H1 (cell line): ENCODE data around the gene LHFPL3. TPM values are rescaled to one million over a fixed set of nuclear protein-coding genes. Genes with fewer than 3 reads are reported as not detected.

ENCODE experiments used
- CTCF ChIA-PET: fragments of 300-600 bp; sonication (Branson Sonifier 250); formaldehyde crosslinking; loops from one replicate; lab custom pipeline; 2021; ENCODE audit not compliant: partially characterized antibody; lab: Charles Lee
- POLR2A ChIA-PET: fragments of 300-600 bp; sonication (Branson Sonifier 250); formaldehyde crosslinking; loops from one replicate; lab custom pipeline; 2021; ENCODE audit warnings: inconsistent platforms; ENCODE audit not compliant: partially characterized antibody; lab: Charles Lee
- DNase-seq, 2 experiments: peaks; one replicate each; pipeline versions ENCODE4 v3.0.0 to v3.0.0-alpha.2; 2010 to 2022; ENCODE audit warnings: low spot score in 2 of 2, low read depth in 1 of 2, mixed read lengths in 1 of 2
- FAIRE-seq: peaks from 2 replicates; lab custom pipeline; 2011; peaks lifted over from hg19 to GRCh38; lab: Jason Lieb, UNC
- H2AFZ ChIP-seq: 2 replicates; pipeline ENCODE4 v1.8.1; 2012; ENCODE audit warnings: low read length, inconsistent platforms
- H2AK5ac ChIP-seq: 2 replicates; pipeline ENCODE4 v1.6.1; 2013; ENCODE audit warnings: low read depth, low read length
- H2BK120ac ChIP-seq: replicated peaks from 2 replicates; pipeline ENCODE3; 2013; ENCODE audit warnings: low read depth, low read length, inconsistent platforms
- H2BK12ac ChIP-seq: 2 replicates; pipeline ENCODE4 v1.6.1; 2013; ENCODE audit warnings: low read depth, low read length
- H2BK15ac ChIP-seq: 2 replicates; pipeline ENCODE4 v1.6.1; 2013; ENCODE audit warnings: low read length
- H2BK20ac ChIP-seq: 2 replicates; pipeline ENCODE4 v1.6.1; 2013; ENCODE audit warnings: low read length
- H2BK5ac ChIP-seq: 2 replicates; pipeline ENCODE4 v1.6.1; 2013; ENCODE audit warnings: low read depth, low read length
- H3K14ac ChIP-seq: 2 replicates; pipeline ENCODE4 v1.6.1; 2013; ENCODE audit warnings: inconsistent platforms; ENCODE audit not compliant: insufficient read length
- H3K18ac ChIP-seq: 2 replicates; pipeline ENCODE4 v1.6.1; 2013; ENCODE audit warnings: low read length; ENCODE audit errors: extremely low read depth
- H3K23ac ChIP-seq: 2 replicates; pipeline ENCODE4 v1.6.1; 2013; ENCODE audit warnings: inconsistent platforms; ENCODE audit not compliant: insufficient read length
- H3K23me2 ChIP-seq: 2 replicates; pipeline ENCODE4 v1.6.1; 2013; ENCODE audit warnings: low read depth, low read length
- H3K27ac ChIP-seq: 2 replicates; pipeline ENCODE4 v1.6.1; 2011; ENCODE audit warnings: low read depth, low read length, inconsistent platforms
- H3K27me3 ChIP-seq, 4 experiments: replicated peaks in 1 of 4; 1 replicate in 1 of 4; 2 replicates in 3 of 4; pipeline versions ENCODE4 v1.6.1 to v1.8.1; 2011 to 2013; ENCODE audit warnings: low read length in 3 of 4, mild to moderate bottlenecking in 3 of 4, inconsistent platforms in 2 of 4, mixed read lengths in 2 of 4, moderate library complexity in 1 of 4; ENCODE audit not compliant: control insufficient read depth in 3 of 4, insufficient read depth in 3 of 4; ENCODE audit errors: extremely low read depth in 1 of 4
- H3K36me3 ChIP-seq, 4 experiments: 2 replicates each; pipeline versions ENCODE4 v1.6.1 to v1.8.1; 2011 to 2013; ENCODE audit warnings: mild to moderate bottlenecking in 4 of 4, low read length in 3 of 4, moderate library complexity in 2 of 4, control low read depth in 1 of 4, inconsistent platforms in 1 of 4; ENCODE audit not compliant: insufficient read depth in 4 of 4, control insufficient read depth in 2 of 4
- H3K4ac ChIP-seq: replicated peaks from 2 replicates; pipeline ENCODE3; 2013; ENCODE audit warnings: low read length, low read depth, mixed read lengths, inconsistent platforms; ENCODE audit not compliant: insufficient read length
- H3K4me1 ChIP-seq, 4 experiments: replicated peaks in 1 of 4; 1 replicate in 1 of 4; 2 replicates in 3 of 4; pipeline versions ENCODE4 v1.6.1 to v1.8.1; 2011 to 2013; ENCODE audit warnings: low read length in 3 of 4, inconsistent platforms in 2 of 4, mixed read lengths in 1 of 4; ENCODE audit not compliant: insufficient read depth in 4 of 4, control insufficient read depth in 3 of 4
- H3K4me2 ChIP-seq, 2 experiments: 2 replicates each; pipeline versions ENCODE4 v1.6.1 to v1.8.1; 2011 to 2013; ENCODE audit warnings: low read depth in 2 of 2, low read length in 2 of 2, control low read depth in 1 of 2, inconsistent platforms in 1 of 2, mild to moderate bottlenecking in 1 of 2; ENCODE audit not compliant: insufficient read depth in 1 of 2
- H3K4me3 ChIP-seq, 4 experiments: fragments of 200-600, 300-600 bp in 1 of 4; sonication (generic), shearing (Covaris generic), sonication (Bioruptor Twin) in 1 of 4; 2 replicates each; pipeline versions ENCODE4 v1.5.1 to v1.8.1; 2011 to 2016; ENCODE audit warnings: low read length in 4 of 4, low read depth in 3 of 4, control low read depth in 2 of 4, inconsistent platforms in 2 of 4, mild to moderate bottlenecking in 2 of 4, mixed read lengths in 1 of 4, moderate library complexity in 1 of 4; ENCODE audit not compliant: insufficient read depth in 2 of 4; ENCODE audit errors: extremely low read depth in 1 of 4
- H3K56ac ChIP-seq: replicated peaks from 2 replicates; pipeline ENCODE3; 2013; ENCODE audit warnings: low read depth, mild to moderate bottlenecking, mixed read lengths, low read length, inconsistent platforms; ENCODE audit not compliant: insufficient read length
- H3K79me1 ChIP-seq: 2 replicates; pipeline ENCODE4 v1.6.1; 2013; ENCODE audit warnings: low read depth, low read length, control low read depth
- H3K79me2 ChIP-seq, 2 experiments: 2 replicates each; pipeline versions ENCODE4 v1.6.1 to v1.8.1; 2012 to 2013; ENCODE audit warnings: low read length in 2 of 2, mild to moderate bottlenecking in 2 of 2, inconsistent platforms in 1 of 2; ENCODE audit not compliant: insufficient read depth in 2 of 2, control insufficient read depth in 1 of 2
- H3K9ac ChIP-seq, 4 experiments: replicated peaks in 1 of 4; 1 replicate in 1 of 4; 2 replicates in 3 of 4; pipeline versions ENCODE4 v1.6.1 to v1.8.1; 2011 to 2013; ENCODE audit warnings: low read depth in 3 of 4, low read length in 3 of 4, control low read depth in 2 of 4, mild to moderate bottlenecking in 2 of 4, moderate library complexity in 2 of 4, inconsistent platforms in 1 of 4; ENCODE audit errors: extremely low read depth in 1 of 4
- H3K9me3 ChIP-seq, 2 experiments: 2 replicates each; pipeline versions ENCODE4 v1.6.1 to v1.8.1; 2012 to 2013; ENCODE audit warnings: mild to moderate bottlenecking in 2 of 2, moderate library complexity in 2 of 2, control low read depth in 1 of 2, inconsistent platforms in 1 of 2, low read depth in 1 of 2, low read length in 1 of 2, mixed read lengths in 1 of 2; ENCODE audit not compliant: insufficient read depth in 2 of 2
- H4K20me1 ChIP-seq, 2 experiments: replicated peaks in 1 of 2; 2 replicates each; pipeline versions ENCODE3 to v1.8.1; 2011 to 2013; ENCODE audit warnings: inconsistent platforms in 2 of 2, low read length in 2 of 2, mild to moderate bottlenecking in 1 of 2; ENCODE audit not compliant: insufficient read depth in 2 of 2, control insufficient read depth in 1 of 2
- H4K5ac ChIP-seq: 2 replicates; pipeline ENCODE4 v1.6.1; 2013; ENCODE audit warnings: low read length, low read depth, mixed read lengths, inconsistent platforms; ENCODE audit not compliant: insufficient read length
- H4K8ac ChIP-seq: 2 replicates; pipeline ENCODE4 v1.8.0; 2013; ENCODE audit warnings: mild to moderate bottlenecking, moderate library complexity, low read length, inconsistent platforms; ENCODE audit not compliant: insufficient read depth; ENCODE audit errors: extremely low read depth
- H4K91ac ChIP-seq: replicated peaks from 2 replicates; pipeline ENCODE3; 2013; ENCODE audit warnings: low read length, mixed read lengths, inconsistent platforms; ENCODE audit not compliant: insufficient read length
- ATF3 ChIP-seq: IDR thresholded peaks from 2 replicates; pipeline ENCODE4 v1.6.1; 2011; ENCODE audit warnings: low read depth, mild to moderate bottlenecking, low read length; ENCODE audit not compliant: insufficient read depth
- BCL11A ChIP-seq, 2 experiments: IDR thresholded peaks; one replicate each; pipeline ENCODE4 v1.6.1; 2011; ENCODE audit warnings: low read depth in 2 of 2, low read length in 2 of 2, mild to moderate bottlenecking in 2 of 2
- CEBPB ChIP-seq: IDR thresholded peaks from 2 replicates; pipeline ENCODE4 v1.6.1; 2012; ENCODE audit warnings: low read depth, low read length
- CTBP2 ChIP-seq: IDR thresholded peaks from 2 replicates; pipeline ENCODE4 v1.7.0; 2011; ENCODE audit warnings: borderline replicate concordance, mild to moderate bottlenecking, moderate library complexity, mixed read lengths, low read length; ENCODE audit not compliant: insufficient read depth, insufficient read length
- FOSL1 ChIP-seq: IDR thresholded peaks from 2 replicates; pipeline ENCODE4 v1.6.1; 2011; ENCODE audit warnings: mild to moderate bottlenecking, low read depth, low read length, moderate library complexity; ENCODE audit not compliant: insufficient read depth
- GABPA ChIP-seq: IDR thresholded peaks from 2 replicates; pipeline ENCODE4 v1.6.1; 2011; ENCODE audit warnings: mild to moderate bottlenecking, low read length, moderate library complexity, borderline replicate concordance; ENCODE audit not compliant: insufficient read depth
- HDAC2 ChIP-seq, 2 experiments: fragments of 300-600 bp in 1 of 2; sonication (generic) in 1 of 2; IDR thresholded peaks; 2 replicates each; pipeline ENCODE4 v1.6.1; 2011 to 2012; ENCODE audit warnings: low read depth in 2 of 2, low read length in 2 of 2, mild to moderate bottlenecking in 2 of 2, moderate library complexity in 2 of 2, borderline replicate concordance in 1 of 2, inconsistent platforms in 1 of 2
- HDAC6 ChIP-seq: IDR thresholded peaks from one replicate; pipeline ENCODE4 v1.7.1; 2012; ENCODE audit warnings: low read depth, mild to moderate bottlenecking, inconsistent platforms, low read length, moderate library complexity
- POU5F1 ChIP-seq: IDR thresholded peaks from 2 replicates; pipeline ENCODE4 v1.6.1; 2011; ENCODE audit warnings: low read depth, mild to moderate bottlenecking, low read length, moderate library complexity
- TCF12 ChIP-seq: IDR thresholded peaks from 2 replicates; pipeline ENCODE4 v1.6.1; 2011; ENCODE audit warnings: low read depth, mild to moderate bottlenecking, low read length
- USF2 ChIP-seq: IDR thresholded peaks from 2 replicates; pipeline ENCODE4 v1.6.1; 2011; ENCODE audit warnings: low read length, improper control_type of control experiment
- ZNF274 ChIP-seq: IDR thresholded peaks from 2 replicates; pipeline ENCODE4 v1.7.0; 2012; ENCODE audit warnings: low read length, borderline replicate concordance; ENCODE audit errors: extremely low read depth
- WGBS, 2 experiments: shearing (Covaris generic) in 1 of 2; methylation state at CpG; one replicate each; pipeline versions ENCODE4 v1.1.6 to v1.1.7; 2013 to 2015; ENCODE audit warnings: low lambda C conversion rate in 2 of 2, mixed read lengths in 2 of 2, inconsistent platforms in 1 of 2, low coverage in 1 of 2, missing lambda C conversion rate in 1 of 2; ENCODE audit not compliant: insufficient replicate concordance in 2 of 2, insufficient coverage in 1 of 2, insufficient read length in 1 of 2; ENCODE audit errors: extremely low coverage in 1 of 2, missing lambda C conversion rate in 1 of 2; 5-methylcytosine and 5-hydroxymethylcytosine counted together
- polyA plus RNA-seq, 7 experiments: library from polyadenylated mRNA; depleted of rRNA in 3 of 7; stranded (reverse) in 5 of 7; unstranded in 2 of 7; fragments of >200 nt in 5 of 7; fragments of 200-250 nt in 2 of 7; gene quantifications; 1 replicate in 5 of 7; 2 replicates in 1 of 7; 4 replicates in 1 of 7; pipeline versions ENCODE4 v1.2.1 to v1.2.3, GENCODE V29; 2011 to 2013; ENCODE audit warnings: missing spikeins in 2 of 7, mixed read lengths in 2 of 7
- total RNA-seq: library from RNA; stranded (reverse); fragmentation: NEBNext Ultra II Directional; extraction: Animal tissue kit (Norgen Biotek cat#: 25700); gene quantifications from 2 replicates; pipeline ENCODE4 v1.2.1, GENCODE V29; 2021

LHFPL3 gene
- total and polyA plus RNA-seq, 2 of the 8 experiments (the other 6 are each of a cell fraction or from before 2014, with no cell fraction given), result 0.24 to 0.50 TPM

GRCh38 chr7:104894314-104894713 lies 565.9 kb downstream of the LHFPL3 start:
- POLR2A ChIA-PET, result no interaction called here
- CTCF ChIA-PET, result interaction anchor here (8.3 kb wide), 1 partner anchor 10 kb away, joined by 83 read pairs; no protein-coding TSS in a partner anchor
- Histone ChIP-seq H4K20me1 (no peaks in the 10 kb centered on the region), H3K27ac (no peak overlapping the region), H4K8ac (no peak overlapping the region), H3K18ac (no peak overlapping the region), H2AFZ (no peak overlapping the region), H3K23ac (no peak overlapping the region), H3K4ac (no peak overlapping the region), H3K36me3 (no peaks in the 10 kb centered on the region), H2BK5ac (no peak overlapping the region), H2BK15ac (no peak overlapping the region), H3K79me2 (no peaks in the 10 kb centered on the region), H3K4me2 (no peak overlapping the region), H2BK12ac (no peak overlapping the region), H4K91ac (no peak overlapping the region), H2AK5ac (no peak overlapping the region), H3K4me1 (no peaks in the 10 kb centered on the region), H3K27me3 (no peaks in the 10 kb centered on the region), H3K9me3 (no peaks in the 10 kb centered on the region), H3K56ac (no peak overlapping the region), H3K14ac (no peak overlapping the region), H3K9ac (no peak overlapping the region), H3K79me1 (no peaks in the 10 kb centered on the region), H3K23me2 (no peaks in the 10 kb centered on the region), H2BK120ac (no peak overlapping the region), H3K4me3 (no peak overlapping the region), H2BK20ac (no peak overlapping the region), H4K5ac (no peak overlapping the region)
- DNase-seq, result no peak
- FAIRE-seq, result no peak
- TF ChIP-seq ZNF274, result no peak
- TF ChIP-seq CTBP2, result no peak
- no peak for TF ChIP-seq POU5F1
- no peak for TF ChIP-seq CEBPB
- TF ChIP-seq BCL11A (IDR thresholded peaks at IDR 0.05; ENCODE audit: low read depth in 2 of 2, low read length in 2 of 2), result no peak
- TF ChIP-seq FOSL1, result no peak
- no peak for TF ChIP-seq HDAC2 (IDR thresholded peaks at IDR 0.05; ENCODE audit: borderline replicate concordance in 1 of 2, low read depth in 2 of 2, low read length in 2 of 2)
- TF ChIP-seq ATF3, result no peak
- no peak for TF ChIP-seq USF2
- no peak for TF ChIP-seq HDAC6
- TF ChIP-seq TCF12, result no peak
- TF ChIP-seq GABPA, result no peak
- WGBS, 2 experiments, result 79% methylated on average over 1 of the region's 1 CpG; no CpG with 5 or more reads in 1 of the 2 experiments
